Neural cell (in vitro differentiated cells): ENCODE data around the gene SLC25A27.

Experiments
- EP300 ChIP-seq: fragments of 450-650 bp; conservative IDR thresholded peaks from 2 replicates; pipeline ENCODE4 v1.6.1; 2014; ENCODE audit warnings: antibody characterized with exemption, mild to moderate bottlenecking, moderate library complexity; ENCODE audit not compliant: poor library complexity, severe bottlenecking
- EZH2 ChIP-seq: fragments of 200-600, 300-800 bp; shearing (Covaris generic), sonication (generic); IDR thresholded peaks from 2 replicates; pipeline ENCODE4 v1.6.1; 2014; ENCODE audit warnings: antibody characterized with exemption, low read length, borderline replicate concordance, mild to moderate bottlenecking; ENCODE audit not compliant: insufficient read depth, poor library complexity, severe bottlenecking
- MXI1 ChIP-seq: fragments of 450-650 bp; conservative IDR thresholded peaks from 2 replicates; pipeline ENCODE4 v1.6.1; 2014; ENCODE audit warnings: antibody characterized with exemption, mild to moderate bottlenecking; ENCODE audit not compliant: poor library complexity, severe bottlenecking
- POLR2AphosphoS5 ChIP-seq: IDR thresholded peaks from 2 replicates; pipeline ENCODE4 v1.6.1; 2012
- RAD21 ChIP-seq: fragments of 450-650 bp; conservative IDR thresholded peaks from 2 replicates; pipeline ENCODE4 v1.6.1; 2014; ENCODE audit warnings: antibody characterized with exemption, mild to moderate bottlenecking, moderate library complexity
- SMC3 ChIP-seq: fragments of 450-650 bp; conservative IDR thresholded peaks from 2 replicates; pipeline ENCODE4 v1.6.1; 2014; ENCODE audit warnings: antibody characterized with exemption, mild to moderate bottlenecking, moderate library complexity; ENCODE audit not compliant: poor library complexity
- TAF1 ChIP-seq: IDR thresholded peaks from 2 replicates; pipeline ENCODE4 v1.6.1; 2012; ENCODE audit warnings: low read depth
- TF ChIP-seq, protein P1 (sequence below): fragments of 450-650 bp; IDR thresholded peaks from 2 replicates; pipeline ENCODE4 v1.5.1; 2014; ENCODE audit warnings: antibody characterized with exemption, mild to moderate bottlenecking, moderate library complexity; ENCODE audit not compliant: poor library complexity, severe bottlenecking
- TF ChIP-seq, protein P2 (sequence below): IDR thresholded peaks from 2 replicates; pipeline ENCODE4 v1.6.1; 2012; ENCODE audit warnings: borderline replicate concordance

DNA sequence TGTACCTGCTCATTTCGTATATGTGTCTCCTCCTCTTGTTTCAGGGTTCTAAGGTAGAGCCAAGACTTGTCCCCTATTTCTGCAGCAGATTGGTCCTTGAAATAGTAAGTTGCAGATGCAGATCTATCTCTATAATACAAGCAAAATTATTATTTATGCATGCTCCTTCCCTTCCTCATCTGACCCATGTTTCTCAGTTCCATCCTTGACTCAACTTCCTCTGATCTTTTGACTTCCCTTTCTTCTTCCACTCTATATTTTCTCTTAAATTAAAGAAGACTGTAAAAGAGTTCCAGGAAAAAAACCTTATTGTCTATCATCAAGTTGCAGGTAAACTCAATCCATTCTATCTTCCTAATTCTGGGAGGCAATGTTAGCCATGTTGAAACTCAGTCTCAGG, 58.7 kb downstream of the SLC25A27 start:
- TF ChIP-seq, protein P1, sequence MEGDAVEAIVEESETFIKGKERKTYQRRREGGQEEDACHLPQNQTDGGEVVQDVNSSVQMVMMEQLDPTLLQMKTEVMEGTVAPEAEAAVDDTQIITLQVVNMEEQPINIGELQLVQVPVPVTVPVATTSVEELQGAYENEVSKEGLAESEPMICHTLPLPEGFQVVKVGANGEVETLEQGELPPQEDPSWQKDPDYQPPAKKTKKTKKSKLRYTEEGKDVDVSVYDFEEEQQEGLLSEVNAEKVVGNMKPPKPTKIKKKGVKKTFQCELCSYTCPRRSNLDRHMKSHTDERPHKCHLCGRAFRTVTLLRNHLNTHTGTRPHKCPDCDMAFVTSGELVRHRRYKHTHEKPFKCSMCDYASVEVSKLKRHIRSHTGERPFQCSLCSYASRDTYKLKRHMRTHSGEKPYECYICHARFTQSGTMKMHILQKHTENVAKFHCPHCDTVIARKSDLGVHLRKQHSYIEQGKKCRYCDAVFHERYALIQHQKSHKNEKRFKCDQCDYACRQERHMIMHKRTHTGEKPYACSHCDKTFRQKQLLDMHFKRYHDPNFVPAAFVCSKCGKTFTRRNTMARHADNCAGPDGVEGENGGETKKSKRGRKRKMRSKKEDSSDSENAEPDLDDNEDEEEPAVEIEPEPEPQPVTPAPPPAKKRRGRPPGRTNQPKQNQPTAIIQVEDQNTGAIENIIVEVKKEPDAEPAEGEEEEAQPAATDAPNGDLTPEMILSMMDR: no peak
- TF ChIP-seq MXI1 (no peak), POLR2AphosphoS5 (no peak), EP300 (no peak), EZH2 (no peak), TAF1 (no peak), SMC3 (no peak), RAD21 (no peak)
- TF ChIP-seq, protein P2, sequence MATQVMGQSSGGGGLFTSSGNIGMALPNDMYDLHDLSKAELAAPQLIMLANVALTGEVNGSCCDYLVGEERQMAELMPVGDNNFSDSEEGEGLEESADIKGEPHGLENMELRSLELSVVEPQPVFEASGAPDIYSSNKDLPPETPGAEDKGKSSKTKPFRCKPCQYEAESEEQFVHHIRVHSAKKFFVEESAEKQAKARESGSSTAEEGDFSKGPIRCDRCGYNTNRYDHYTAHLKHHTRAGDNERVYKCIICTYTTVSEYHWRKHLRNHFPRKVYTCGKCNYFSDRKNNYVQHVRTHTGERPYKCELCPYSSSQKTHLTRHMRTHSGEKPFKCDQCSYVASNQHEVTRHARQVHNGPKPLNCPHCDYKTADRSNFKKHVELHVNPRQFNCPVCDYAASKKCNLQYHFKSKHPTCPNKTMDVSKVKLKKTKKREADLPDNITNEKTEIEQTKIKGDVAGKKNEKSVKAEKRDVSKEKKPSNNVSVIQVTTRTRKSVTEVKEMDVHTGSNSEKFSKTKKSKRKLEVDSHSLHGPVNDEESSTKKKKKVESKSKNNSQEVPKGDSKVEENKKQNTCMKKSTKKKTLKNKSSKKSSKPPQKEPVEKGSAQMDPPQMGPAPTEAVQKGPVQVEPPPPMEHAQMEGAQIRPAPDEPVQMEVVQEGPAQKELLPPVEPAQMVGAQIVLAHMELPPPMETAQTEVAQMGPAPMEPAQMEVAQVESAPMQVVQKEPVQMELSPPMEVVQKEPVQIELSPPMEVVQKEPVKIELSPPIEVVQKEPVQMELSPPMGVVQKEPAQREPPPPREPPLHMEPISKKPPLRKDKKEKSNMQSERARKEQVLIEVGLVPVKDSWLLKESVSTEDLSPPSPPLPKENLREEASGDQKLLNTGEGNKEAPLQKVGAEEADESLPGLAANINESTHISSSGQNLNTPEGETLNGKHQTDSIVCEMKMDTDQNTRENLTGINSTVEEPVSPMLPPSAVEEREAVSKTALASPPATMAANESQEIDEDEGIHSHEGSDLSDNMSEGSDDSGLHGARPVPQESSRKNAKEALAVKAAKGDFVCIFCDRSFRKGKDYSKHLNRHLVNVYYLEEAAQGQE: no peak
